ENCODE measurements around the gene CDK13.
A peak's percentile ranks its signal among the peaks of the same experiment; 100 is the strongest.
"Not testable (repeated sequence)": the region's sequence is repeated elsewhere in the genome, so short reads cannot be mapped to it uniquely, and the experiment has no call there.

The CDK13 gene

DNA sequence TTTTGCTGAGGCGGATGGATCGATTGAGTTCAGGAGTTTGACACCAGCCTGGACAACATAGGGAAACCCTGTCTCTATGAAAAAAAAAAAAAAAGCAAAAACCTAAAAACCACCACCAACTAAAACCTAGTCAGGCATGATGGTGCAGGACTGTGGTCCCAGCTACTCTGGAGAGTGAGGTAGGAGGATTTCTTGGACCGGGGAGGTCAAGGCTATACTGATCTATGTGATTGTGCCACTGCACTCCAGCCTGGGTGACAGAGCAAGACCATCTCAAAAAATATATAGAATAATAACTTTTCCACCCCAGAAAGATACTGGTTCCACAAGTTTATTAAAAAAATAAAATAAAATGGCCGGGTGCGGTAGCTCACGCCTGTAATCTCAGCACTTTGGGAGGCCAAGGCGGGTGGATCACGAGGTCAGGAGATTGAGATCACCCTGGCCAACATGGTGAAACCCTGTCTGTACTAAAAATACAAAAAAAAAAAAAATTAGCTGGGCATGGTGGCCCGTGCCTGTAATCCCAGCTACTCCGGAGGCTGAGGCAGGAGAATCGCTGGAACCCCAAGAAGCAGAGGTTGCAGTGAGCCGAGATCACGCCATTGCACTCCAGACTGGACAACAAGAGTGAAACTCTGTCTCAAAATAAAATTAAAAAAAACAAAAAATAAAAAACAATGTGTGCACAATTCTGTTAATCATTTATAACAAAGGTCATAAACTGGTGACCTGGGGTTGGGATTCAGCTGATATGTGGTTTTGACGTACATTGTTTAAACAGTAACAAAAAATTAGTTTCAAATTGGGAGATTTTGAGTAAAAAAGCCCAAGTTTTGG lies 172.3 kb downstream of the CDK13 start:
- H3K27me3 ChIP-seq (ENCODE audit: control insufficient read depth, insufficient read depth, low read length, poor library complexity, severe bottlenecking); H3K4me1 ChIP-seq (ENCODE audit: control insufficient read depth, insufficient read depth, low read length); H3K9me3 ChIP-seq (ENCODE audit: control insufficient read depth, low read length); H3K4me3 ChIP-seq (ENCODE audit: insufficient read depth, low read depth, low read length); H3K36me3 ChIP-seq (ENCODE audit: control insufficient read depth, insufficient read depth, low read length); H3K27ac ChIP-seq (ENCODE audit: insufficient read depth, low read depth, low read length, poor library complexity, severe bottlenecking): not testable (repeated sequence)
- 90 to 92% methylated on average over 14 of the region's 14 CpGs for WGBS, 2 experiments

- H3K4me3 ChIP-seq (ENCODE audit: insufficient read depth, low read depth, low read length): no peak overlapping the region
- no peaks in the 10 kb centered on the region for H3K36me3 ChIP-seq (ENCODE audit: control insufficient read depth, insufficient read depth, low read length)
- H3K9me3 ChIP-seq (ENCODE audit: control insufficient read depth, low read length): no peaks in the 10 kb centered on the region
- WGBS, 2 experiments: 86 to 91% methylated on average over 2 of the region's 2 CpGs
- H3K27ac ChIP-seq (ENCODE audit: insufficient read depth, low read depth, low read length, poor library complexity, severe bottlenecking): no peak overlapping the region
- H3K27me3 ChIP-seq (ENCODE audit: control insufficient read depth, insufficient read depth, low read length, poor library complexity, severe bottlenecking): no peaks in the 10 kb centered on the region
- H3K4me1 ChIP-seq (ENCODE audit: control insufficient read depth, insufficient read depth, low read length): no peaks in the 10 kb centered on the region
These were observed 172.8 kb downstream of the CDK13 start for GRCh38 chr7:40122940-40123254.

DNA sequence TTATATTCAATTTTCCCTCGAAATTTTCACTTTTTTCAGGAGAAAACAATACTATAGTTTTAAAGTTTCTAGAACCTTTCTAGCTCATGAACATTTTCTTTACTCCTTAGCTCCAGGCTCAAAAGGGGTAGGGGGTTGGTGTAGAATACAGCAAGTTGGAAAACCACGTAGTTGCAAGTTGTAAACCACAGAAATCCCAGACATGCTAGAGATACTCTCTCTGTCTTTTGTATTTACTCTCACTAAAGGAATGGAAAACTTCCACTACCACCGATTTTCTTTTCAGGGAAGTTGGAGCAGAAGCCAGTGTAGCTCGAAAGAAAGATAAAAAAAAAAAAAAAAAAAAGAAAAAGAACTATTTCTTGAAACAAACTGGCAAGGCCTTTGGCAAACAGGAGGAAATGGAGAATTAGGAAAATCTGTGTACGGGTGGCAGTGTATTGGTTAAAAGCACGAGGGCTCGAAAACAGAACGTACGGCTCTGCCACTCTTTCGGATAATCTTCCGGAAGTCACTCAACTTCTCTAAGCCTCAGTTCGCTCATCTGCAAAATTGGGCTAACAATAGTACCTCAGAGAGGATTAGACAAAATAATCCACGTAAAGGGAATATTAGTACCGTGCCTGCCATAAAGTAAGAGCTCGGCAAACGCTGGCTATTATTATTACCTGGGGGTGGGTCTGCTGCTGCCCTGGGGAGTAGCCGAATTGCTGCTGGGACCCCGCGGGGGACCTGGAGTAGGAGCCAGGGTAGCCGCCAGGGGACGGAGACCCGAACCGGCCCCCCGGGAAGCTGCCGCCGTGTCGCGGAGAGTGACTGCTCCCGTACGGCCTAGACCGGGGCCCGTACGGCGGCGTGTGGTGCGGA lies 183.7 kb downstream of the CDK13 start:
- no peaks in the 10 kb centered on the region for H3K36me3 ChIP-seq (ENCODE audit: control insufficient read depth, insufficient read depth, low read length)
- WGBS, 2 experiments: 0 to 1% methylated on average over 33 to 35 of the region's 36 CpGs
- peak overlapping the region; percentile 82 for H3K27ac ChIP-seq (ENCODE audit: insufficient read depth, low read depth, low read length, poor library complexity, severe bottlenecking)
- peak overlapping the region; percentile 96 for H3K4me3 ChIP-seq (ENCODE audit: insufficient read depth, low read depth, low read length)
- peaks cover 14% of the 10 kb centered on the region for H3K27me3 ChIP-seq (ENCODE audit: control insufficient read depth, insufficient read depth, low read length, poor library complexity, severe bottlenecking)
- peaks cover 5% of the 10 kb centered on the region for H3K4me1 ChIP-seq (ENCODE audit: control insufficient read depth, insufficient read depth, low read length)
- H3K9me3 ChIP-seq (ENCODE audit: control insufficient read depth, low read length): no peaks in the 10 kb centered on the region

- 0 to 1% methylated on average over 75 of the region's 75 CpGs for WGBS, 2 experiments
These were observed 184.6 kb downstream of the CDK13 start, which contains the start of the genes MPLKIP and SUGCT for GRCh38 chr7:40134428-40135316. MPLKIP (minus strand) TSS chr7:40134622; CDS start chr7:40134567, 55 bp downstream. SUGCT (plus strand) TSS chr7:40135005.

DNA sequence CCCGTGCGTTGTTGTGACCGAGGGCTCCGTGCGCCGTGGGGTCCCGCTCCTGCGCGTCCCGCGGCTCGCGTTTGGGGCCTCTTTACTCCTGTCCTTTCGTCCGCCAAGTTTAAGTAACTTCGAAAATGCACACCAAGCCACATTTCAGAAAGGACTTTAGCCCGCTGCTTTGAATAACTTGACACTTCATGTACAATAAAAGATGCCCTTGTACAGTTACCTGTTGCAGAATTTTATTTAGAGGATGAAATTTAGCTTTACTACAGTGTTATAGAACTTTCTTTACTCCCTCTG lies 185.2 kb downstream of the CDK13 start:
- Histone ChIP-seq H3K36me3 (ENCODE audit: control insufficient read depth, insufficient read depth, low read length) (no peaks in the 10 kb centered on the region), H3K4me1 (ENCODE audit: control insufficient read depth, insufficient read depth, low read length) (peaks cover 5% of the 10 kb centered on the region), H3K9me3 (ENCODE audit: control insufficient read depth, low read length) (no peaks in the 10 kb centered on the region), H3K27me3 (ENCODE audit: control insufficient read depth, insufficient read depth, low read length, poor library complexity, severe bottlenecking) (peaks cover 14% of the 10 kb centered on the region), H3K27ac (ENCODE audit: insufficient read depth, low read depth, low read length, poor library complexity, severe bottlenecking) (peak overlapping the region; percentile 8), H3K4me3 (ENCODE audit: insufficient read depth, low read depth, low read length) (peak overlapping the region; percentile 96)
- WGBS, 2 experiments: 6 to 10% methylated on average over 16 to 17 of the region's 17 CpGs

More at GRCh38 chr7:40134428-40135316, 184.6 kb downstream of the CDK13 start, which contains the start of the genes MPLKIP and SUGCT:
- Histone ChIP-seq H3K4me1 (ENCODE audit: control insufficient read depth, insufficient read depth, low read length) (peaks cover 5% of the 10 kb centered on the region), H3K36me3 (ENCODE audit: control insufficient read depth, insufficient read depth, low read length) (no peaks in the 10 kb centered on the region), H3K27me3 (ENCODE audit: control insufficient read depth, insufficient read depth, low read length, poor library complexity, severe bottlenecking) (peaks cover 14% of the 10 kb centered on the region), H3K9me3 (ENCODE audit: control insufficient read depth, low read length) (no peaks in the 10 kb centered on the region), H3K4me3 (ENCODE audit: insufficient read depth, low read depth, low read length) (peak within 1 kb of the TSS; percentile 96), H3K27ac (ENCODE audit: insufficient read depth, low read depth, low read length, poor library complexity, severe bottlenecking) (peak within 1 kb of the TSS; percentile 82)

GRCh38 chr7:40137563-40137962 lies 187.5 kb downstream of the CDK13 start:
- H3K27ac ChIP-seq (ENCODE audit: insufficient read depth, low read depth, low read length, poor library complexity, severe bottlenecking): no peak overlapping the region
- H3K4me1 ChIP-seq (ENCODE audit: control insufficient read depth, insufficient read depth, low read length): peaks cover 5% of the 10 kb centered on the region
- no peaks in the 10 kb centered on the region for H3K36me3 ChIP-seq (ENCODE audit: control insufficient read depth, insufficient read depth, low read length)
- no peak overlapping the region for H3K4me3 ChIP-seq (ENCODE audit: insufficient read depth, low read depth, low read length)
- H3K27me3 ChIP-seq (ENCODE audit: control insufficient read depth, insufficient read depth, low read length, poor library complexity, severe bottlenecking): peaks cover 14% of the 10 kb centered on the region
- H3K9me3 ChIP-seq (ENCODE audit: control insufficient read depth, low read length): no peaks in the 10 kb centered on the region
- WGBS, 2 experiments: 79 to 93% methylated on average over 1 of the region's 2 CpGs

GRCh38 chr7:40138973-40139372 lies 188.9 kb downstream of the CDK13 start:
- no peaks in the 10 kb centered on the region for H3K4me1 ChIP-seq (ENCODE audit: control insufficient read depth, insufficient read depth, low read length)
- WGBS, 2 experiments: 91 to 93% methylated on average over 3 to 4 of the region's 5 CpGs
- H3K36me3 ChIP-seq (ENCODE audit: control insufficient read depth, insufficient read depth, low read length): no peaks in the 10 kb centered on the region
- peaks cover 14% of the 10 kb centered on the region for H3K27me3 ChIP-seq (ENCODE audit: control insufficient read depth, insufficient read depth, low read length, poor library complexity, severe bottlenecking)
- no peak overlapping the region for H3K27ac ChIP-seq (ENCODE audit: insufficient read depth, low read depth, low read length, poor library complexity, severe bottlenecking)
- H3K4me3 ChIP-seq (ENCODE audit: insufficient read depth, low read depth, low read length): no peak overlapping the region
- no peaks in the 10 kb centered on the region for H3K9me3 ChIP-seq (ENCODE audit: control insufficient read depth, low read length)

DNA sequence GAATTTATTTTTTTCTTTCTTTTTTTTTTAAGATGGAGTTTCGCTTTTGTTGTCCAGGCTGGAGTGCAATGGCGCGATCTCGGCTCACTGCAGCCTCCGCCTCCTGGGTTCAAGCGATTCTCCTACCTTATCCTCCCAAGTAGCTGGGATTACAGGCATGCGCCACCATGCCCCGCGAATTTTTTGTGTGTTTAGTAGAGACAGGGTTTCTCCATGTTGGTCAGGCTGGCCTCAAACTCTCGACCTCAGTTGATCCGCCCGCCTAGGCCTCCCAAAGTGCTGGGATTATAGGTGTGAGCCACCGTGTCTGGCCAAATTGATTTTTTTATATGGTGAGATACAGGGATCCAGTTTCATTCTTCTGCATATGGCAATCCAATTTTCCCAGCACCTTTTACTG lies 189.8 kb downstream of the CDK13 start:
- H3K36me3 ChIP-seq (ENCODE audit: control insufficient read depth, insufficient read depth, low read length); H3K4me1 ChIP-seq (ENCODE audit: control insufficient read depth, insufficient read depth, low read length); H3K9me3 ChIP-seq (ENCODE audit: control insufficient read depth, low read length); H3K27ac ChIP-seq (ENCODE audit: insufficient read depth, low read depth, low read length, poor library complexity, severe bottlenecking); H3K4me3 ChIP-seq (ENCODE audit: insufficient read depth, low read depth, low read length): not testable (repeated sequence)
- peaks cover 14% of the 10 kb centered on the region for H3K27me3 ChIP-seq (ENCODE audit: control insufficient read depth, insufficient read depth, low read length, poor library complexity, severe bottlenecking)
- WGBS, 2 experiments: 93 to 96% methylated on average over 13 of the region's 13 CpGs

DNA sequence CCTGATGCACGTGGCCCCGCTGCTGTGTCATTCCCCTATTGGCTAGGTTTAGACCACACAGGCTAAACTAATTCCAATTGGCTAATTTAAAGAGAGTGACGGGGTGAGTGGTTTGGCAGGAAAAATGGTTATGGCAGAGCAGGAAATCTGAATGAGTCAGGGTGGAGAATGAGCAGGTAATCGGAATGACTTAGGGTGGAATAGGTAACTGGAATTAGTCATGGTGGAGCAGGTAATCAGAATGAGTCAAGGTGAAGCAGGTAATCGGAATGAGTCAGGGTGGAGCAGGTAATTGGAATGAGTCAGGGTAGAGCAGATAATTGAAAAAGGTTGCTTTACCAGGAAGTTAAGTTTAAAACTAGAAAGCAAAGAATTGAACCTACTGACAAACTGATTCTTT lies 191.9 kb downstream of the CDK13 start:
- not testable (repeated sequence) for H3K27me3 ChIP-seq (ENCODE audit: control insufficient read depth, insufficient read depth, low read length, poor library complexity, severe bottlenecking); H3K36me3 ChIP-seq (ENCODE audit: control insufficient read depth, insufficient read depth, low read length); H3K4me1 ChIP-seq (ENCODE audit: control insufficient read depth, insufficient read depth, low read length); H3K9me3 ChIP-seq (ENCODE audit: control insufficient read depth, low read length); H3K27ac ChIP-seq (ENCODE audit: insufficient read depth, low read depth, low read length, poor library complexity, severe bottlenecking); H3K4me3 ChIP-seq (ENCODE audit: insufficient read depth, low read depth, low read length)
- WGBS, 2 experiments: 90 to 92% methylated on average over 5 of the region's 5 CpGs
